ENCODE data around the gene ATM.
A peak's percentile ranks its signal among the peaks of the same experiment; 100 is the strongest.

The ATM gene

GRCh38 chr11:108197351-108197750, 25.5 kb upstream of the ATM start:
- no peak overlapping the region for H3K4me3 ChIP-seq (ENCODE audit: low read depth in 1 of 2, low read length in 1 of 2)
- no peaks in the 10 kb centered on the region for H3K9me3 ChIP-seq
- H3K36me3 ChIP-seq: peaks cover 32% of the 10 kb centered on the region
- H3K27me3 ChIP-seq: no peaks in the 10 kb centered on the region
- no peak for TF ChIP-seq CTCF (IDR thresholded peaks at IDR 0.05)
- H3K4me1 ChIP-seq (ENCODE audit: control insufficient read depth in 1 of 2, insufficient read depth in 1 of 2, low read depth in 1 of 2, low read length in 1 of 2): peaks cover 28 to 33% of the 10 kb centered on the region in 2 experiments
- no peak overlapping the region for H3K27ac ChIP-seq

GRCh38 chr11:108198833-108199232, 24.0 kb upstream of the ATM start:
- peaks cover 28 to 33% of the 10 kb centered on the region in 2 experiments for H3K4me1 ChIP-seq (ENCODE audit: control insufficient read depth in 1 of 2, insufficient read depth in 1 of 2, low read depth in 1 of 2, low read length in 1 of 2)
- TF ChIP-seq CTCF (IDR thresholded peaks at IDR 0.05): no peak
- H3K4me3 ChIP-seq (ENCODE audit: low read depth in 1 of 2, low read length in 1 of 2): no peak overlapping the region
- H3K27ac ChIP-seq: peak overlapping the region; percentile 92
- H3K9me3 ChIP-seq: no peaks in the 10 kb centered on the region
- H3K27me3 ChIP-seq: no peaks in the 10 kb centered on the region
- H3K36me3 ChIP-seq: peaks cover 21% of the 10 kb centered on the region

- Histone ChIP-seq H3K27me3 (no peaks in the 10 kb centered on the region), H3K27ac (peak overlapping the region; percentile 92), H3K9me3 (no peaks in the 10 kb centered on the region), H3K4me3 (ENCODE audit: low read depth in 1 of 2, low read length in 1 of 2) (peak overlapping the region; percentile 10 to 33), H3K36me3 (peaks cover 16% of the 10 kb centered on the region), H3K4me1 (ENCODE audit: control insufficient read depth in 1 of 2, insufficient read depth in 1 of 2, low read depth in 1 of 2, low read length in 1 of 2) (peaks cover 28 to 33% of the 10 kb centered on the region in 2 experiments)
- peak; percentile 12 for TF ChIP-seq CTCF (IDR thresholded peaks at IDR 0.05)
Measured at GRCh38 chr11:108199446-108200321, 23.2 kb upstream of the ATM start.

- H3K27me3 ChIP-seq: no peaks in the 10 kb centered on the region
- peaks cover 28 to 33% of the 10 kb centered on the region in 2 experiments for H3K4me1 ChIP-seq (ENCODE audit: control insufficient read depth in 1 of 2, insufficient read depth in 1 of 2, low read depth in 1 of 2, low read length in 1 of 2)
- no peak overlapping the region for H3K4me3 ChIP-seq (ENCODE audit: low read depth in 1 of 2, low read length in 1 of 2)
- TF ChIP-seq CTCF (IDR thresholded peaks at IDR 0.05): no peak
- H3K36me3 ChIP-seq: peaks cover 19% of the 10 kb centered on the region
- H3K9me3 ChIP-seq: no peaks in the 10 kb centered on the region
- no peak overlapping the region for H3K27ac ChIP-seq
Measured at GRCh38 chr11:108203075-108203474, 19.8 kb upstream of the ATM start.

- Histone ChIP-seq H3K4me3 (ENCODE audit: low read depth in 1 of 2, low read length in 1 of 2) (no peak overlapping the region), H3K9me3 (no peaks in the 10 kb centered on the region), H3K27ac (no peak overlapping the region), H3K4me1 (ENCODE audit: control insufficient read depth in 1 of 2, insufficient read depth in 1 of 2, low read depth in 1 of 2, low read length in 1 of 2) (peaks cover 21 to 22% of the 10 kb centered on the region in 2 experiments), H3K36me3 (peaks cover 21% of the 10 kb centered on the region), H3K27me3 (no peaks in the 10 kb centered on the region)
- TF ChIP-seq CTCF (IDR thresholded peaks at IDR 0.05): no peak
Measured at GRCh38 chr11:108204376-108204775, 18.5 kb upstream of the ATM start.
